Lower leg skin (tissue), 3 donors: ENCODE results near the gene CDRT4.

Experiments used
- CTCF ChIP-seq, 3 donors: fragments of 450-650 bp; IDR thresholded peaks; one replicate each; pipeline ENCODE4 v1.5.1; 2016; ENCODE audit warnings: antibody characterized with exemption in 3 of 3, mild to moderate bottlenecking in 3 of 3, moderate library complexity in 2 of 3
- POLR2A ChIP-seq, 2 donors: fragments of 450-650 bp; IDR thresholded peaks; one replicate each; pipeline ENCODE4 v1.6.1; 2016 to 2017; ENCODE audit warnings: antibody characterized with exemption in 2 of 2, mild to moderate bottlenecking in 1 of 2, moderate library complexity in 1 of 2

- TF ChIP-seq CTCF (IDR thresholded peaks at IDR 0.05) (no peak), POLR2A (IDR thresholded peaks at IDR 0.05) (no peak)
Observed at GRCh38 chr17:15453246-15453645, 14.2 kb downstream of the CDRT4 start.
